ENCODE results near the gene RBM10.

RBM10 gene

DNA sequence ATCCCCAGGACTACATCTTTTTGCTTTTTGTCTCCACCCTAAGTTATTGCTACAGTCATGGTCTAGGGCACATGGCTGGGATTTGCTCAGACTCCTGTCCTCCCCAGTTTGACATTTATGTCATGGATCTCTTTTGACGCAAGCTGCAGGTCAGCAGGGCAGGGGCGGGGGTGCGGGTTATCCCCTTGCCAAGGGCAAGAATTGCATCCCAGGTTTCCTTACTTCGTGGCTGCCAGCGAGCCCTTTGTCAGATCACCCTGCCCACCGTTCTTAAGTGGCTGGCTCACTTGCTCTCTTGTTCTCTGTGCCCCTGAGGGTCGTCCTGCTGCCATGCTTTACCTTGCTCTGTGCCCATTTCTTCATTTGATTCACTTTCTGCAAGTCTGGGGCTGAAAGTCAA lies 27.5 kb downstream of the RBM10 start:
- Histone ChIP-seq H2BK12ac (ENCODE audit: low read length) (no peak overlapping the region), H3K27me3 (ENCODE audit: insufficient read depth, low read length) (no peaks in the 10 kb centered on the region), H3K4ac (ENCODE audit: low read depth, low read length) (no peak overlapping the region), H3K9me3 (ENCODE audit: insufficient read depth, low read depth, low read length) (no peaks in the 10 kb centered on the region), H3K14ac (ENCODE audit: low read length) (no peak overlapping the region), H3K4me1 (ENCODE audit: control insufficient read depth in 1 of 2, insufficient read depth in 2 of 2, low read length in 2 of 2) (no peaks in the 10 kb centered on the region), H2AFZ (ENCODE audit: insufficient read depth, low read length, poor library complexity) (no peak overlapping the region), H4K91ac (ENCODE audit: low read depth, low read length) (no peak overlapping the region), H3K4me2 (ENCODE audit: low read length) (no peak overlapping the region), H3K36me3 (ENCODE audit: control insufficient read depth in 1 of 2, insufficient read depth in 2 of 2, low read length in 2 of 2) (peaks cover 77 to 80% of the 10 kb centered on the region in 2 experiments), H3K4me3 (ENCODE audit: low read depth, low read length) (no peak overlapping the region), H3K79me1 (ENCODE audit: low read length) (no peaks in the 10 kb centered on the region), H4K8ac (ENCODE audit: low read depth, low read length) (no peak overlapping the region), H4K12ac (ENCODE audit: low read depth, low read length) (no peak overlapping the region), H2BK5ac (ENCODE audit: low read depth, low read length, poor library complexity) (no peak overlapping the region), H3K79me2 (ENCODE audit: control insufficient read depth, insufficient read depth, low read length, poor library complexity) (no peaks in the 10 kb centered on the region), H3K18ac (ENCODE audit: low read length) (no peak overlapping the region), H2BK120ac (ENCODE audit: insufficient read depth, low read length, poor library complexity) (no peak overlapping the region), H2AK5ac (ENCODE audit: low read length) (no peak overlapping the region), H3K27ac (ENCODE audit: low read depth, low read length) (no peak overlapping the region), H3K9ac (ENCODE audit: low read length) (no peak overlapping the region), H3K23ac (ENCODE audit: low read length) (no peak overlapping the region)
- WGBS (ENCODE audit: extremely low coverage, insufficient coverage, insufficient read length) = no CpG with 5 or more reads among the region's 7 CpGs
- no peak for DNase-seq

DNA sequence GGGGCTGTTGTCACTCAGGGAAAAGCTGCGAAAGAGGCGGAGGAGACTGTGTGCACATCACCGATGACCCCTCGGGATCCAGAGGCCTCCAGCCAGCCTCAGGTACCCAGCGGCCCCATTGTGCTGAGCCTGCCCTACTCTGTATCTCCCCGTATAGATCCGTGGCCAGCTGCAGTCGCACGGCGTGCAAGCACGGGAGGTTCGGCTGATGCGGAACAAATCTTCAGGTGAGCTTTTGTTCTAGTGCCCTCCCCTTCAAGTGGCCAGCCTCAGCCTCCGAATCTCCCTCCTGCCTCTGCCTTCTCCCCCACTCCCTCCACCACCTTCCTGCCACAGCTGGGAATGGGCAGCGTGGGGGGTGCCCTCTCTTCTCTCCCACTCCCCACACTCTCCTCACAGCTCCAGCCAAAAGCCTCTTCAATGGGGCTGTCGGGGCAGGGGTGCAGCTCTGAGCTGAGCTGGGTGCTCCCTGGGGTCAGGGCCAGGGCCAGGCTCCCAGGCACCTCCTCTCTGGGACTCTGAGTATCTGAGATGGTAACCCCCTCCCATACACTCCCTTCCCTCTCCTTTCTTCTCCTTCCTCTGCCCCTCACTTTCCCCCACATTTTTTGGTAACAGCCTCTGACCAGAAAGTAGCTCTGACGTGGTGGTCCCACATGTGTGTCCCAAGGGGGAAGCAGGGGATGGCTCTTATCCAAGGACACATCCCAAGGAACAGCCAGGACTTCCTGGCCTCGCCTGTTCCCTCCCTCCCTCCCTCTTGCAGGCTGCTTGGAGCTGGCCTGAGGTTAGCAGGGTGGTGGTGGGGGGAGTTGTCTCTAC lies 28.2 kb downstream of the RBM10 start:
- Histone ChIP-seq H2BK12ac (ENCODE audit: low read length) (no peak overlapping the region), H3K18ac (ENCODE audit: low read length) (no peak overlapping the region), H2BK5ac (ENCODE audit: low read depth, low read length, poor library complexity) (no peak overlapping the region), H2AFZ (ENCODE audit: insufficient read depth, low read length, poor library complexity) (no peak overlapping the region), H3K4me2 (ENCODE audit: low read length) (no peak overlapping the region), H2BK120ac (ENCODE audit: insufficient read depth, low read length, poor library complexity) (no peak overlapping the region), H3K4ac (ENCODE audit: low read depth, low read length) (no peak overlapping the region), H4K91ac (ENCODE audit: low read depth, low read length) (no peak overlapping the region), H3K23ac (ENCODE audit: low read length) (no peak overlapping the region), H3K14ac (ENCODE audit: low read length) (no peak overlapping the region), H4K12ac (ENCODE audit: low read depth, low read length) (no peak overlapping the region), H3K9me3 (ENCODE audit: insufficient read depth, low read depth, low read length) (no peaks in the 10 kb centered on the region), H3K79me1 (ENCODE audit: low read length) (no peaks in the 10 kb centered on the region), H3K36me3 (ENCODE audit: control insufficient read depth in 1 of 2, insufficient read depth in 2 of 2, low read length in 2 of 2) (peaks cover 83 to 86% of the 10 kb centered on the region in 2 experiments), H3K27me3 (ENCODE audit: insufficient read depth, low read length) (no peaks in the 10 kb centered on the region), H3K4me3 (ENCODE audit: low read depth, low read length) (no peak overlapping the region), H2AK5ac (ENCODE audit: low read length) (no peak overlapping the region), H4K8ac (ENCODE audit: low read depth, low read length) (no peak overlapping the region), H3K9ac (ENCODE audit: low read length) (no peak overlapping the region), H3K27ac (ENCODE audit: low read depth, low read length) (no peak overlapping the region), H3K79me2 (ENCODE audit: control insufficient read depth, insufficient read depth, low read length, poor library complexity) (no peaks in the 10 kb centered on the region), H3K4me1 (ENCODE audit: control insufficient read depth in 1 of 2, insufficient read depth in 2 of 2, low read length in 2 of 2) (no peaks in the 10 kb centered on the region)
- WGBS (ENCODE audit: extremely low coverage, insufficient coverage, insufficient read length) = no CpG with 5 or more reads among the region's 18 CpGs
- no peak for DNase-seq

DNA sequence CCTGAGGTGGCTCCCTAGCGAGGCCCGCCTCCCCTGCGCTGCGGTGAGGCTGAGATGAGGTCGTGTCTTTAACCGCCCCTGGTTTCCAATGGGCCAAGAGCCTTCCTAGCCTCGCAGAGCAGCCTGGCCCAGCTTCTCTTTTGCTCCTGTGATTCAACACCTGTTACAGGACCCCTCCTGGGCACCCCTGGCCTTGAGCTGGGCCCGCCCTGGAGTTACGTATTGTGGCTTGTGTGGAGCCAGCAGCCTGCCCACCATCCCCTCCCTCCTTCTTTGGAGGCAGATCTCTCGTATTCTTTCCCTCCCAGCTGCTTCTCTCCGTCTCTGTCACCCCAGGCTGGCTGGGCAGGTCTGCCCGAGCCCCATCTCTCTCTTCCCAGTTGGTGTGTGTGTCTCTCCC lies 29.4 kb downstream of the RBM10 start:
- Histone ChIP-seq H3K27me3 (ENCODE audit: insufficient read depth, low read length) (no peaks in the 10 kb centered on the region), H3K79me1 (ENCODE audit: low read length) (no peaks in the 10 kb centered on the region), H4K91ac (ENCODE audit: low read depth, low read length) (no peak overlapping the region), H2BK12ac (ENCODE audit: low read length) (no peak overlapping the region), H3K9me3 (ENCODE audit: insufficient read depth, low read depth, low read length) (no peaks in the 10 kb centered on the region), H2BK5ac (ENCODE audit: low read depth, low read length, poor library complexity) (no peak overlapping the region), H3K36me3 (ENCODE audit: control insufficient read depth in 1 of 2, insufficient read depth in 2 of 2, low read length in 2 of 2) (peaks cover 89 to 92% of the 10 kb centered on the region in 2 experiments), H3K4ac (ENCODE audit: low read depth, low read length) (no peak overlapping the region), H2AK5ac (ENCODE audit: low read length) (no peak overlapping the region), H3K4me3 (ENCODE audit: low read depth, low read length) (no peak overlapping the region), H3K9ac (ENCODE audit: low read length) (no peak overlapping the region), H2BK120ac (ENCODE audit: insufficient read depth, low read length, poor library complexity) (no peak overlapping the region), H3K4me1 (ENCODE audit: control insufficient read depth in 1 of 2, insufficient read depth in 2 of 2, low read length in 2 of 2) (no peaks in the 10 kb centered on the region), H2AFZ (ENCODE audit: insufficient read depth, low read length, poor library complexity) (no peak overlapping the region), H3K27ac (ENCODE audit: low read depth, low read length) (no peak overlapping the region), H3K14ac (ENCODE audit: low read length) (no peak overlapping the region), H4K12ac (ENCODE audit: low read depth, low read length) (no peak overlapping the region), H4K8ac (ENCODE audit: low read depth, low read length) (no peak overlapping the region), H3K23ac (ENCODE audit: low read length) (no peak overlapping the region), H3K79me2 (ENCODE audit: control insufficient read depth, insufficient read depth, low read length, poor library complexity) (no peaks in the 10 kb centered on the region), H3K18ac (ENCODE audit: low read length) (no peak overlapping the region), H3K4me2 (ENCODE audit: low read length) (no peak overlapping the region)
- WGBS (ENCODE audit: extremely low coverage, insufficient coverage, insufficient read length) = no CpG with 5 or more reads among the region's 12 CpGs
- DNase-seq = no peak

DNA sequence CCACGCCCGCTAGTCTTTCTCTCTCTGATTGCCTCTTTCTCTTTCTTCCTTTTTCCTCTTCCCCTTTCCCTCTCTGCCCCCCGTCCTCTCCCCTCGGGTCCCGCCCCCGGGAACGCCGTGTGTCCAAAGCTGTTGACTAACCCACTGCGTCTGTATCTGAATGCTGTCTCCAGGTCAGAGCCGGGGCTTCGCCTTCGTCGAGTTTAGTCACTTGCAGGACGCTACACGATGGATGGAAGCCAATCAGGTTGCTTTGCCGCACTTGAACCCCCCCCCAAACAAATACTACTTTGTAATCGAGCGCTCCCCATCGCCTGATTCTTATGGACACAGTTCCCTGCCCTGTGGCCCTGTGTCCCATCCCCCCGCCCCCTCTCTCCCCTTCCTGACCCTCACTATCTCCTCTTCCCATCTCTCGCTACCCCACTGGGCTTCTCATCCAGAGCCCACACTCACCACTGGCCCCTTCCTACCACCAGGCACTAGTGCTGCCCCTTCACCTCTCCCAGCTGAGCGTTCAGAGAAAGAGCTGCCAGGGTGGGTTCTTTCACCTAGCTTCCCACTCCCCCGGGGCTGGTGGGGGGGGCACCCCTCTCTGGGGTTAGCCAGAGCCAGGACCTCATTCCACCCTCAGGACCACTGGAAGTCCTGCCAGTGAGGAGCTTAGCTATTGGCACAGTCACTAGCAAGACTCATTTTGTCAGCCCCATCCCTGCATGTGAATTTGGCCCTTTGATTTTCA lies 30.0 kb downstream of the RBM10 start:
- WGBS (ENCODE audit: extremely low coverage, insufficient coverage, insufficient read length) = no CpG with 5 or more reads among the region's 23 CpGs
- H3K4ac ChIP-seq (ENCODE audit: low read depth, low read length) = no peak overlapping the region
- no peak overlapping the region for H3K18ac ChIP-seq (ENCODE audit: low read length)
- no peak for DNase-seq
- H3K9ac ChIP-seq (ENCODE audit: low read length) = no peak overlapping the region
- no peak overlapping the region for H2BK120ac ChIP-seq (ENCODE audit: insufficient read depth, low read length, poor library complexity)
- H4K12ac ChIP-seq (ENCODE audit: low read depth, low read length) = no peak overlapping the region
- no peak overlapping the region for H3K4me3 ChIP-seq (ENCODE audit: low read depth, low read length)
- H2AK5ac ChIP-seq (ENCODE audit: low read length) = no peak overlapping the region
- H3K27me3 ChIP-seq (ENCODE audit: insufficient read depth, low read length) = no peaks in the 10 kb centered on the region
- no peak overlapping the region for H2AFZ ChIP-seq (ENCODE audit: insufficient read depth, low read length, poor library complexity)
- no peak overlapping the region for H3K14ac ChIP-seq (ENCODE audit: low read length)
- no peaks in the 10 kb centered on the region for H3K9me3 ChIP-seq (ENCODE audit: insufficient read depth, low read depth, low read length)
- H3K23ac ChIP-seq (ENCODE audit: low read length) = no peak overlapping the region
- no peak overlapping the region for H3K4me2 ChIP-seq (ENCODE audit: low read length)
- no peaks in the 10 kb centered on the region for H3K79me2 ChIP-seq (ENCODE audit: control insufficient read depth, insufficient read depth, low read length, poor library complexity)
- no peaks in the 10 kb centered on the region for H3K4me1 ChIP-seq (ENCODE audit: control insufficient read depth in 1 of 2, insufficient read depth in 2 of 2, low read length in 2 of 2)
- H3K79me1 ChIP-seq (ENCODE audit: low read length) = no peaks in the 10 kb centered on the region
- no peak overlapping the region for H2BK5ac ChIP-seq (ENCODE audit: low read depth, low read length, poor library complexity)
- H4K8ac ChIP-seq (ENCODE audit: low read depth, low read length) = no peak overlapping the region
- H4K91ac ChIP-seq (ENCODE audit: low read depth, low read length) = no peak overlapping the region
- H2BK12ac ChIP-seq (ENCODE audit: low read length) = no peak overlapping the region
- peaks cover 89 to 92% of the 10 kb centered on the region in 2 experiments for H3K36me3 ChIP-seq (ENCODE audit: control insufficient read depth in 1 of 2, insufficient read depth in 2 of 2, low read length in 2 of 2)
- H3K27ac ChIP-seq (ENCODE audit: low read depth, low read length) = no peak overlapping the region
